Measurements from ENCODE around the gene ERFE. TPM values are rescaled to one million over a fixed set of nuclear protein-coding genes. Genes with fewer than 3 reads are reported as not detected.

Gene ERFE
- total RNA-seq, 2 donors from 2014 or later, result 0.66 TPM; not detected in 1

DNA sequence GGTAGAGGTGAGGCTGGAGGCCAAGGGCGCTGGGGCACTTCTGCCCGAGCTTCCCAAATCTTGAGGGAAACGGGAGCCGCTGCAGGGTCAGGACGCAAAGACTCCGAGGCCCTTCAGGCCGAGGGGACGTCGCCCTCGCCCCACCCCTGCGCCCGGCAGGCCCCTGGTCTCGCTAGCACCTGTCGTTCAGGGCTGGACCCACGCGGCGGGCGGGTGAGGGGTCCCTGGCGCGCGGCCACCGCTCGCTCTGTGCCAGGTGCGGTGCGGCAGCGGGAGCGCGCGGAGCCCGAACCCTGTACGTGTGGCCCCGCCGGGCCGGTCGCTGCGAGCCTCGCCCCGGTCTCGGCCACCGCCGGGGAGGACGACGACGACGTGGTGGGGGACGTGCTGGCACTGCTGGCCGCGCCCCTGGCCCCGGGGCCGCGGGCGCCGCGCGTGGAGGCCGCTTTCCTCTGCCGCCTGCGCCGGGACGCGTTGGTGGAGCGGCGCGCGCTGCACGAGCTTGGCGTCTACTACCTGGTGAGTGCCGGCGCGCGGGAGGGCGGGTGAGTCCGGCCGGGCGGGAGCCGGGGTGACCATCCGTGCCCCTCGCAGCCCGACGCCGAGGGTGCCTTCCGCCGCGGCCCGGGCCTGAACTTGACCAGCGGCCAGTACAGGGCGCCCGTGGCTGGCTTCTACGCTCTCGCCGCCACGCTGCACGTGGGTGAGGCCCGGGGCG is 4.9 kb downstream of the ERFE start:
- no peak for DNase-seq
- TF ChIP-seq POLR2A (IDR thresholded peaks at IDR 0.05), result no peak
- TF ChIP-seq, protein P1, sequence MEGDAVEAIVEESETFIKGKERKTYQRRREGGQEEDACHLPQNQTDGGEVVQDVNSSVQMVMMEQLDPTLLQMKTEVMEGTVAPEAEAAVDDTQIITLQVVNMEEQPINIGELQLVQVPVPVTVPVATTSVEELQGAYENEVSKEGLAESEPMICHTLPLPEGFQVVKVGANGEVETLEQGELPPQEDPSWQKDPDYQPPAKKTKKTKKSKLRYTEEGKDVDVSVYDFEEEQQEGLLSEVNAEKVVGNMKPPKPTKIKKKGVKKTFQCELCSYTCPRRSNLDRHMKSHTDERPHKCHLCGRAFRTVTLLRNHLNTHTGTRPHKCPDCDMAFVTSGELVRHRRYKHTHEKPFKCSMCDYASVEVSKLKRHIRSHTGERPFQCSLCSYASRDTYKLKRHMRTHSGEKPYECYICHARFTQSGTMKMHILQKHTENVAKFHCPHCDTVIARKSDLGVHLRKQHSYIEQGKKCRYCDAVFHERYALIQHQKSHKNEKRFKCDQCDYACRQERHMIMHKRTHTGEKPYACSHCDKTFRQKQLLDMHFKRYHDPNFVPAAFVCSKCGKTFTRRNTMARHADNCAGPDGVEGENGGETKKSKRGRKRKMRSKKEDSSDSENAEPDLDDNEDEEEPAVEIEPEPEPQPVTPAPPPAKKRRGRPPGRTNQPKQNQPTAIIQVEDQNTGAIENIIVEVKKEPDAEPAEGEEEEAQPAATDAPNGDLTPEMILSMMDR (IDR thresholded peaks at IDR 0.05), result no peak
- WGBS, 2 donors, result 15 to 24% methylated on average over 10 to 82 of the region's 95 CpGs
- peaks cover 42% of the 10 kb centered on the region for H3K4me1 ChIP-seq
- H3K4me3 ChIP-seq, result no peak overlapping the region
- H3K36me3 ChIP-seq (replicated peaks in 1 of 2; ENCODE audit: insufficient read depth in 1 of 2, low read depth in 2 of 2), result no peaks in the 10 kb centered on the region
- no peaks in the 10 kb centered on the region for H3K9me3 ChIP-seq
- intact Hi-C loops (cut with DNase I), result no loop called here
- H3K27ac ChIP-seq, result no peak overlapping the region
- H3K27me3 ChIP-seq, result peaks cover 0 to 10% of the 10 kb centered on the region in 2 donors
- ATAC-seq, result peak; percentile 7

DNA sequence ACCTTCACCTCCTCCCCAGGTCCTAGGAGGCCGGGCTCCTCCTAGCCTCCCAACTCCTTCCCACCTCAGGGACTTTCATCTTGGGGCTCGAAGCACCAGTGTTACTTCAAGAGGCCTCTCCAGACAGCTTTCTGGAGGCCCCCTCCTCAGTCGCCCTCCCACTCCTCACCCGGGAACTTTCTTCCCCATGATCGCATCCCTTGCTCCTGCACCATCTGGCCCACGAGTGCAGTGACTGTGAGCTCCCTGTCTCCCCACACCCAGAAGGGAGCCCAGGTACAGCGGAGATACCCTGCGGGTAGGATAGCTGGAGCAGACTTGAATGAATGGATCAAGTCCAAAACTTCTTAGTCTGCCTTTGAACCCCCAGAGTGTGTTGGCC is 6.1 kb downstream of the ERFE start:
- no peaks in the 10 kb centered on the region for H3K9me3 ChIP-seq
- intact Hi-C loops (cut with DNase I), result no loop called here
- H3K4me3 ChIP-seq, result no peak overlapping the region
- no peak overlapping the region for H3K27ac ChIP-seq
- TF ChIP-seq, protein P1 (IDR thresholded peaks at IDR 0.05), result no peak
- TF ChIP-seq POLR2A (IDR thresholded peaks at IDR 0.05), result no peak
- peaks cover 0 to 3% of the 10 kb centered on the region in 2 donors for H3K27me3 ChIP-seq
- H3K36me3 ChIP-seq (replicated peaks in 1 of 2; ENCODE audit: insufficient read depth in 1 of 2, low read depth in 2 of 2), result no peaks in the 10 kb centered on the region
- H3K4me1 ChIP-seq, result peaks cover 49% of the 10 kb centered on the region
- ATAC-seq, result no peak
- no peak for DNase-seq
- WGBS, 2 donors, result 86 to 94% methylated on average over 8 of the region's 8 CpGs

- no peak overlapping the region for H3K4me3 ChIP-seq
- peaks cover 54% of the 10 kb centered on the region for H3K4me1 ChIP-seq
- no peaks in the 10 kb centered on the region for H3K9me3 ChIP-seq
- ATAC-seq, result no peak
- DNase-seq, result no peak
- H3K36me3 ChIP-seq (replicated peaks in 1 of 2; ENCODE audit: insufficient read depth in 1 of 2, low read depth in 2 of 2), result no peaks in the 10 kb centered on the region
- H3K27me3 ChIP-seq, result peaks cover 0 to 3% of the 10 kb centered on the region in 2 donors
- TF ChIP-seq, protein P1 (IDR thresholded peaks at IDR 0.05), result no peak
- TF ChIP-seq POLR2A (IDR thresholded peaks at IDR 0.05), result no peak
- intact Hi-C loops (cut with DNase I), result no loop called here
- H3K27ac ChIP-seq, result no peak overlapping the region
- WGBS, 2 donors, result 90 to 92% methylated on average over 6 to 12 of the region's 12 CpGs
Observed at GRCh38 chr2:238165288-238165921, 6.6 kb downstream of the ERFE start.

- Histone ChIP-seq H3K27ac (no peak overlapping the region), H3K4me1 (peaks cover 59% of the 10 kb centered on the region), H3K9me3 (no peaks in the 10 kb centered on the region), H3K4me3 (no peak overlapping the region), H3K27me3 (peaks cover 0 to 3% of the 10 kb centered on the region in 2 donors), H3K36me3 (replicated peaks in 1 of 2; ENCODE audit: insufficient read depth in 1 of 2, low read depth in 2 of 2) (no peaks in the 10 kb centered on the region)
- DNase-seq (peak in 1 of 4 donors; percentile 60), ATAC-seq (no peak)
- WGBS, 2 donors, result 46 to 71% methylated on average over 8 to 23 of the region's 24 CpGs
- TF ChIP-seq, protein P1 (IDR thresholded peaks at IDR 0.05), result no peak
- TF ChIP-seq POLR2A (IDR thresholded peaks at IDR 0.05), result no peak
- intact Hi-C loops (cut with DNase I), result no loop called here
Observed at GRCh38 chr2:238166391-238167343, 7.9 kb downstream of the ERFE start.

All from body of pancreas (tissue), 4 donors.